KMS-11 (cell line): ENCODE measurements around the gene C16orf78.

Source experiments
- H2AFZ ChIP-seq: fragments of 200-600 bp; sonication (generic); 2 replicates; pipeline ENCODE4 v1.6.1; 2016; ENCODE audit warnings: antibody characterized with exemption, mixed run types, low read depth
- H3K27ac ChIP-seq: fragments of 200-600 bp; sonication (generic); 2 replicates; pipeline ENCODE4 v1.6.1; 2016; ENCODE audit warnings: mild to moderate bottlenecking, mixed run types
- H3K27me3 ChIP-seq: fragments of 200-600 bp; sonication (generic); 2 replicates; pipeline ENCODE4 v1.6.1; 2017; ENCODE audit warnings: mild to moderate bottlenecking, low read depth, mixed run types, moderate library complexity; ENCODE audit not compliant: insufficient read depth
- H3K36me3 ChIP-seq: fragments of 200-600 bp; sonication (generic); 2 replicates; pipeline ENCODE4 v1.6.1; 2017; ENCODE audit warnings: mild to moderate bottlenecking, mixed run types; ENCODE audit not compliant: insufficient read depth
- H3K4me1 ChIP-seq: fragments of 200-600 bp; sonication (generic); 2 replicates; pipeline ENCODE4 v1.6.1; 2016; ENCODE audit warnings: mild to moderate bottlenecking, low read depth, mixed run types; ENCODE audit not compliant: poor library complexity, severe bottlenecking
- H3K4me2 ChIP-seq: fragments of 200-600 bp; sonication (generic); 2 replicates; pipeline ENCODE4 v1.7.0; 2016; ENCODE audit warnings: mild to moderate bottlenecking, mixed run types
- H3K4me3 ChIP-seq: fragments of 200-600 bp; sonication (generic); IDR thresholded peaks from 2 replicates; pipeline ENCODE4 v1.6.1; 2017; ENCODE audit warnings: low read depth, low read length, mixed read lengths; ENCODE audit not compliant: insufficient read depth
- H3K79me2 ChIP-seq: fragments of 200-600 bp; sonication (generic); 2 replicates; pipeline ENCODE4 v1.6.1; 2016; ENCODE audit warnings: low read depth, mixed run types; ENCODE audit not compliant: insufficient read depth
- H3K9ac ChIP-seq: fragments of 200-600 bp; sonication (generic); 2 replicates; pipeline ENCODE4 v1.6.1; 2016; ENCODE audit warnings: mild to moderate bottlenecking, mixed run types
- H4K20me1 ChIP-seq: fragments of 200-600 bp; sonication (generic); 2 replicates; pipeline ENCODE4 v1.6.1; 2016; ENCODE audit warnings: mild to moderate bottlenecking, mixed run types; ENCODE audit not compliant: insufficient read depth
- CTCF ChIP-seq: fragments of 200-600 bp; sonication (generic); conservative IDR thresholded peaks from 2 replicates; pipeline ENCODE4 v1.6.1; 2017; ENCODE audit warnings: low read depth, mild to moderate bottlenecking, antibody characterized with exemption, low read length, moderate library complexity, mixed read lengths

The C16orf78 gene

GRCh38 chr16:49441366-49441780 lies 67.8 kb downstream of the C16orf78 start:
- peak overlapping the region; percentile 52 for H2AFZ ChIP-seq
- TF ChIP-seq CTCF = peak; percentile 44

GRCh38 chr16:49442805-49443204 lies 69.2 kb downstream of the C16orf78 start:
- Histone ChIP-seq H4K20me1 (no peaks in the 10 kb centered on the region), H3K27ac (no peak overlapping the region), H2AFZ (no peak overlapping the region), H3K4me2 (no peak overlapping the region), H3K79me2 (no peaks in the 10 kb centered on the region), H3K36me3 (no peaks in the 10 kb centered on the region), H3K27me3 (no peaks in the 10 kb centered on the region), H3K4me1 (peaks cover 12% of the 10 kb centered on the region), H3K9ac (no peak overlapping the region), H3K4me3 (no peak overlapping the region)
- no peak for TF ChIP-seq CTCF

More at GRCh38 chr16:49441366-49441780, 67.8 kb downstream of the C16orf78 start:
- peak overlapping the region; percentile 17; the same call in 1 of the 2 replicates for H3K4me2 ChIP-seq
- H3K27ac ChIP-seq = no peak overlapping the region
- peaks cover 12% of the 10 kb centered on the region for H3K4me1 ChIP-seq
- no peaks in the 10 kb centered on the region for H3K36me3 ChIP-seq
- no peaks in the 10 kb centered on the region for H3K79me2 ChIP-seq
- no peaks in the 10 kb centered on the region for H3K27me3 ChIP-seq
- H3K4me3 ChIP-seq = no peak overlapping the region
- H4K20me1 ChIP-seq = no peaks in the 10 kb centered on the region
- H3K9ac ChIP-seq = no peak overlapping the region

GRCh38 chr16:49443576-49443975 lies 70.0 kb downstream of the C16orf78 start:
- Histone ChIP-seq H4K20me1 (no peaks in the 10 kb centered on the region), H2AFZ (no peak overlapping the region), H3K79me2 (no peaks in the 10 kb centered on the region), H3K4me1 (peaks cover 12% of the 10 kb centered on the region), H3K27me3 (no peaks in the 10 kb centered on the region), H3K9ac (no peak overlapping the region), H3K36me3 (no peaks in the 10 kb centered on the region), H3K4me2 (no peak overlapping the region), H3K4me3 (no peak overlapping the region), H3K27ac (no peak overlapping the region)
- no peak for TF ChIP-seq CTCF

- no peak for TF ChIP-seq CTCF
- Histone ChIP-seq H3K4me2 (no peak overlapping the region), H3K27ac (no peak overlapping the region), H3K36me3 (no peaks in the 10 kb centered on the region), H3K79me2 (no peaks in the 10 kb centered on the region), H3K4me3 (no peak overlapping the region), H3K9ac (no peak overlapping the region), H3K27me3 (no peaks in the 10 kb centered on the region), H2AFZ (no peak overlapping the region), H3K4me1 (peaks cover 2% of the 10 kb centered on the region), H4K20me1 (no peaks in the 10 kb centered on the region)
These were observed 73.2 kb downstream of the C16orf78 start for GRCh38 chr16:49446805-49447204.
